ENCODE measurements around the gene CPED1.

- TF ChIP-seq CTCF (IDR thresholded peaks at IDR 0.05) (no peak), EZH2 (IDR thresholded peaks at IDR 0.05) (no peak)
Measured at GRCh38 chr7:121153411-121153810, 164.9 kb downstream of the CPED1 start.
